CD4-positive, alpha-beta T cell treated with Interleukin-10 for 1 hour (primary cell): ENCODE measurements around the gene BMP2.

Source experiments
- DNase-seq: peaks from one replicate; pipeline ENCODE4 v3.0.0-alpha.2; 2020

BMP2 gene

GRCh38 chr20:6768228-6769140 lies 998 bp downstream of the BMP2 start:
- no peak for DNase-seq

GRCh38 chr20:6769903-6770785 lies 2.7 kb downstream of the BMP2 start:
- DNase-seq: no peak

- no peak for DNase-seq
These were observed 3.3 kb downstream of the BMP2 start for GRCh38 chr20:6770786-6771100.

GRCh38 chr20:6780433-6781190 lies 13.1 kb downstream of the BMP2 start:
- no peak for DNase-seq

GRCh38 chr20:6783752-6784151 lies 16.3 kb downstream of the BMP2 start:
- no peak for DNase-seq

- no peak for DNase-seq
These were observed 16.7 kb downstream of the BMP2 start for GRCh38 chr20:6784210-6784631.

- no peak for DNase-seq
These were observed 17.3 kb downstream of the BMP2 start for GRCh38 chr20:6784767-6785166.

GRCh38 chr20:6786548-6786947 lies 19.1 kb downstream of the BMP2 start:
- no peak for DNase-seq

GRCh38 chr20:6792789-6793188 lies 25.3 kb downstream of the BMP2 start:
- no peak for DNase-seq

GRCh38 chr20:6802227-6802626 lies 34.7 kb downstream of the BMP2 start:
- no peak for DNase-seq

GRCh38 chr20:6806275-6806674 lies 38.8 kb downstream of the BMP2 start:
- no peak for DNase-seq

GRCh38 chr20:6811262-6812035 lies 44.0 kb downstream of the BMP2 start:
- no peak for DNase-seq

- DNase-seq: no peak
These were observed 45.0 kb downstream of the BMP2 start for GRCh38 chr20:6812530-6812929.

GRCh38 chr20:6814945-6815344 lies 47.5 kb downstream of the BMP2 start:
- no peak for DNase-seq

- DNase-seq: no peak
These were observed 50.7 kb downstream of the BMP2 start for GRCh38 chr20:6818033-6818808.

- no peak for DNase-seq
These were observed 52.1 kb downstream of the BMP2 start for GRCh38 chr20:6819599-6819998.

- DNase-seq: no peak
These were observed 56.9 kb downstream of the BMP2 start for GRCh38 chr20:6824401-6824800.

- no peak for DNase-seq
These were observed 60.0 kb downstream of the BMP2 start for GRCh38 chr20:6827472-6827871.

- DNase-seq: peak; percentile 19
These were observed 61.4 kb downstream of the BMP2 start for GRCh38 chr20:6828794-6829423.

GRCh38 chr20:6829510-6830116 lies 62.1 kb downstream of the BMP2 start:
- DNase-seq: no peak
